ENCODE measurements around the gene CSHL1.
"Not testable (repeated sequence)": the region's sequence is repeated elsewhere in the genome, so short reads cannot be mapped to it uniquely, and the experiment has no call there.

DNA sequence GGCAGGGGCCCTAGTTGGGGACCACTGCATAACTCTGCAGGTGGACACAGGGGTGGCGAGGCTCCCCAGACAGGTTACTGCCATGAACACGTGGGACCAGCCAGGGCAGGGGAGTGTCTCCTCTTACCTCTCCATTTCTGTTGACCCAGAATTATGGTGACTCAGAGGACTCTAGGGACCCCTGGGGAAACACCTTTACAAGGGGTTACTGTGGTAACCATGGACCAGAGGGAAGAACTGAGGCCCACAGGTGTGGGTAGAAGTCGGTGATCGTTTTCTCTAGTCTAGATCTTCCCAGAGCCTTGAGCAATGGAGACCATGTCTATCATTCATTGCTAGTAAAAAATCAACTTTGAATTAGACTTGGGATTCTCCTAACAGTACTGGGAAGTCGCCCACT, 9.7 kb upstream of the CSHL1 start:
- TF ChIP-seq EZH2 (IDR thresholded peaks at IDR 0.05; ENCODE audit: insufficient read depth, low read length), result not testable (repeated sequence)
- TF ChIP-seq, protein P1, sequence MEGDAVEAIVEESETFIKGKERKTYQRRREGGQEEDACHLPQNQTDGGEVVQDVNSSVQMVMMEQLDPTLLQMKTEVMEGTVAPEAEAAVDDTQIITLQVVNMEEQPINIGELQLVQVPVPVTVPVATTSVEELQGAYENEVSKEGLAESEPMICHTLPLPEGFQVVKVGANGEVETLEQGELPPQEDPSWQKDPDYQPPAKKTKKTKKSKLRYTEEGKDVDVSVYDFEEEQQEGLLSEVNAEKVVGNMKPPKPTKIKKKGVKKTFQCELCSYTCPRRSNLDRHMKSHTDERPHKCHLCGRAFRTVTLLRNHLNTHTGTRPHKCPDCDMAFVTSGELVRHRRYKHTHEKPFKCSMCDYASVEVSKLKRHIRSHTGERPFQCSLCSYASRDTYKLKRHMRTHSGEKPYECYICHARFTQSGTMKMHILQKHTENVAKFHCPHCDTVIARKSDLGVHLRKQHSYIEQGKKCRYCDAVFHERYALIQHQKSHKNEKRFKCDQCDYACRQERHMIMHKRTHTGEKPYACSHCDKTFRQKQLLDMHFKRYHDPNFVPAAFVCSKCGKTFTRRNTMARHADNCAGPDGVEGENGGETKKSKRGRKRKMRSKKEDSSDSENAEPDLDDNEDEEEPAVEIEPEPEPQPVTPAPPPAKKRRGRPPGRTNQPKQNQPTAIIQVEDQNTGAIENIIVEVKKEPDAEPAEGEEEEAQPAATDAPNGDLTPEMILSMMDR (IDR thresholded peaks at IDR 0.05; ENCODE audit: insufficient read depth, low read depth, low read length), result not testable (repeated sequence)
